Breast epithelium (tissue), 4 donors: ENCODE measurements around the gene SLC16A5. TPM values are rescaled to one million over a fixed set of nuclear protein-coding genes. Genes with fewer than 3 reads are reported as not detected.

Source experiments
- DNase-seq, 2 donors: peaks; one replicate each; pipeline ENCODE4 v3.0.0-alpha.2; 2019; ENCODE audit warnings: low spot score in 2 of 2
- H3K27ac ChIP-seq, 2 donors: fragments of 200-600 bp; sonication (generic) in 1 of 2; one replicate each; pipeline ENCODE4 v1.5.1; 2016 to 2019; ENCODE audit warnings: mild to moderate bottlenecking in 1 of 2
- H3K27me3 ChIP-seq, 2 donors: fragments of 200-600 bp; sonication (generic) in 1 of 2; one replicate each; pipeline versions ENCODE4 v1.5.1 to v1.6.0; 2017 to 2019; ENCODE audit warnings: control low read depth in 1 of 2, mild to moderate bottlenecking in 1 of 2
- H3K36me3 ChIP-seq: fragments of 200-600 bp; one replicate; pipeline ENCODE4 v1.5.1; 2019
- H3K4me1 ChIP-seq, 2 donors: fragments of 200-600 bp; sonication (generic); one replicate each; pipeline ENCODE4 v1.5.1; 2016 to 2019; ENCODE audit warnings: control low read depth in 1 of 2
- H3K4me3 ChIP-seq, 3 donors: fragments of 200-600 bp; sonication (generic); 1 replicate in 2 of 3; 2 replicates in 1 of 3; pipeline ENCODE4 v1.5.1; 2016 to 2019; ENCODE audit warnings: mild to moderate bottlenecking in 3 of 3, moderate library complexity in 2 of 3
- H3K9me3 ChIP-seq, 2 donors: fragments of 200-600 bp; sonication (generic) in 1 of 2; one replicate each; pipeline ENCODE4 v1.5.1; 2016 to 2019; ENCODE audit warnings: control low read depth in 1 of 2
- POLR2A ChIP-seq: fragments of 450-650 bp; IDR thresholded peaks from one replicate; pipeline ENCODE4 v1.6.1; 2016; ENCODE audit warnings: antibody characterized with exemption, mild to moderate bottlenecking, moderate library complexity
- POLR2AphosphoS5 ChIP-seq, 3 donors: sonication (generic); formaldehyde crosslinking; IDR thresholded peaks; one replicate each; pipeline ENCODE4 v1.6.1; 2017; ENCODE audit warnings: antibody characterized with exemption in 3 of 3
- intact Hi-C: fragments of 100-400 bp; cut with DNase I; formaldehyde crosslinking; loops from one replicate; pipeline ENCODE4 v1.15.1; 2023; ENCODE audit warnings: low total_unique reads
- total RNA-seq, 3 donors: library from RNA; depleted of rRNA; stranded (reverse); fragments of >200 nt; gene quantifications; one replicate each; pipeline ENCODE4 v1.1.0, GENCODE V29; 2016
- TF ChIP-seq, protein P1 (sequence below), 3 donors: fragments of 450-650 bp; IDR thresholded peaks; one replicate each; pipeline ENCODE4 v1.5.1; 2016 to 2017; ENCODE audit warnings: antibody characterized with exemption in 3 of 3, mild to moderate bottlenecking in 3 of 3, moderate library complexity in 3 of 3

The SLC16A5 gene
- total RNA-seq, 3 donors from 2014 or later, result 9.0 to 19.8 (median 18.4) TPM

DNA sequence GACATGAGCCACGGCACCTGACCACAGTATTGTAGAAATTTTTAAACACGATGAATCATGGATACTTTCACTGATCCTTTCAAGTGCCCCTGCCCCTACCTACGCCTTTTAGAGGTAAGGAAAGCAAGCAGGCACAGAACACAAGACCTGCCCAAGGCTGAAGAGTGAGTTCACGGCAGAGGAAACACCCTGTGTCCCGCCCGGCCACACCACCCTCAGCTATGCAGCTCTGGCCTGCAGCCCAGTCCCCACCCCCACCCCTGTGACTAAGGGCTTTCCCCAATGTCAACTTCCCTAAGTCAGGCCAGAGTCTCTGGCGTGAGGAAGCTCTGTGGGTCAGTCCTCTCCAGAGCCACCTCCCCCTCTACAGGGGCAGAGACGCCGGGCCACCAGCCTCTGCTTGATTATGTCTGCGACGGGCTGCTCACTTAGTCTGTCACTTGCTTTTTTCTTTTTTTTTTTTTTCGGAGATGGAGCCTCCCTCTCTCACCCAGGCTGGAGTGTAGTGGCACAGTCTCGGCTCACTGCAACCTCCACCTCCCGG, 8.4 kb downstream of the SLC16A5 start:
- no peaks in the 10 kb centered on the region for H3K9me3 ChIP-seq
- peak; percentile 26 to 49 (median 38) for TF ChIP-seq POLR2AphosphoS5 (IDR thresholded peaks at IDR 0.05)
- no peak for TF ChIP-seq POLR2A
- no peaks in the 10 kb centered on the region for H3K36me3 ChIP-seq
- H3K27me3 ChIP-seq, result no peaks in the 10 kb centered on the region
- H3K4me1 ChIP-seq, result peaks cover 19 to 25% of the 10 kb centered on the region in 2 donors
- peak overlapping the region; percentile 71 to 91 for H3K27ac ChIP-seq
- peak; percentile 83 to 89 for DNase-seq
- intact Hi-C loops, result no loop called here
- no peak overlapping the region for H3K4me3 ChIP-seq

DNA sequence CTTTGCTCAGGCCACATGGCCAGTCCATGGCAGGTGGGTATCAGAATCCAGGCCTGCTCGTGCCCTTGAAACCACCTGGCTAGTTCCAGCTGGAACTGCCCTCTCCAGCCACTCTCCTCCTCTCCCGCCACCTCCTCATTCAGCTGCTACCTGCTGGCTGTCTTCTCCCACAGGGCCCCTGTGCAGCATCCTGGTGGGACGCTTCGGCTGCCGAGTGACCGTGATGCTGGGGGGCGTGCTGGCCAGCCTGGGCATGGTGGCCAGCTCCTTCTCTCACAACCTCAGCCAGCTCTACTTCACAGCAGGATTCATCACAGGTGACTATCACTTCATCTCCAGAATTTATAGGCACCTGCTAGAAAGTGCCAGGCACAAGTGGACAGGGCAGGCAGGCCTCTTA, 10.1 kb downstream of the SLC16A5 start:
- Histone ChIP-seq H3K36me3 (no peaks in the 10 kb centered on the region), H3K4me1 (peaks cover 13% of the 10 kb centered on the region in 2 donors), H3K27me3 (no peaks in the 10 kb centered on the region), H3K27ac (no peak overlapping the region), H3K9me3 (no peaks in the 10 kb centered on the region), H3K4me3 (no peak overlapping the region)
- TF ChIP-seq POLR2AphosphoS5 (IDR thresholded peaks at IDR 0.05) (no peak), POLR2A (no peak)
- TF ChIP-seq, protein P1, sequence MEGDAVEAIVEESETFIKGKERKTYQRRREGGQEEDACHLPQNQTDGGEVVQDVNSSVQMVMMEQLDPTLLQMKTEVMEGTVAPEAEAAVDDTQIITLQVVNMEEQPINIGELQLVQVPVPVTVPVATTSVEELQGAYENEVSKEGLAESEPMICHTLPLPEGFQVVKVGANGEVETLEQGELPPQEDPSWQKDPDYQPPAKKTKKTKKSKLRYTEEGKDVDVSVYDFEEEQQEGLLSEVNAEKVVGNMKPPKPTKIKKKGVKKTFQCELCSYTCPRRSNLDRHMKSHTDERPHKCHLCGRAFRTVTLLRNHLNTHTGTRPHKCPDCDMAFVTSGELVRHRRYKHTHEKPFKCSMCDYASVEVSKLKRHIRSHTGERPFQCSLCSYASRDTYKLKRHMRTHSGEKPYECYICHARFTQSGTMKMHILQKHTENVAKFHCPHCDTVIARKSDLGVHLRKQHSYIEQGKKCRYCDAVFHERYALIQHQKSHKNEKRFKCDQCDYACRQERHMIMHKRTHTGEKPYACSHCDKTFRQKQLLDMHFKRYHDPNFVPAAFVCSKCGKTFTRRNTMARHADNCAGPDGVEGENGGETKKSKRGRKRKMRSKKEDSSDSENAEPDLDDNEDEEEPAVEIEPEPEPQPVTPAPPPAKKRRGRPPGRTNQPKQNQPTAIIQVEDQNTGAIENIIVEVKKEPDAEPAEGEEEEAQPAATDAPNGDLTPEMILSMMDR (IDR thresholded peaks at IDR 0.05), result no peak
- intact Hi-C loops, result no loop called here
- no peak for DNase-seq

DNA sequence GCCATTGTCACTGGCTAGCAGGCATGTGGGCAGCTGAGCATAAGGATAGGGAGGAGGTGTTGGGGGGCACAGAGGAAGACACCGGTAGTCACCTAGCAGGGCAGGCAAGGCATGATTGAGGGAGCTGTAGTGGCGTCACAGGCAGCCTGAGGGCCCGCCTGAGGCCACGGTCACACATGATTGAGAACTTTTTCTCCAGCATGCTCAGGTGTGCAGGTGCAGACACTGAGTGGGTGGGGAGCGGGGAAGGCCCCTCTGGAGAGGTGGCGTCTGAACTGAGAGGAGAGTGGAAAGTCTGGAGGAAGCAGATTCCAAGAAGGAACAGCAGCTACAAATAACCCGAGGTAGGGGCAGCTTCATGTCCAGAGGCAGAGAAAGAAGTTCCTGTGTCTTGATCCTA, 11.1 kb downstream of the SLC16A5 start:
- intact Hi-C loops, result no loop called here
- peaks cover 3 to 5% of the 10 kb centered on the region in 2 donors for H3K4me1 ChIP-seq
- no peaks in the 10 kb centered on the region for H3K36me3 ChIP-seq
- H3K27me3 ChIP-seq, result no peaks in the 10 kb centered on the region
- H3K27ac ChIP-seq, result no peak overlapping the region
- no peaks in the 10 kb centered on the region for H3K9me3 ChIP-seq
- TF ChIP-seq POLR2A, result no peak
- TF ChIP-seq, protein P1 (IDR thresholded peaks at IDR 0.05), result no peak
- TF ChIP-seq POLR2AphosphoS5 (IDR thresholded peaks at IDR 0.05), result no peak
- H3K4me3 ChIP-seq, result no peak overlapping the region
- no peak for DNase-seq

DNA sequence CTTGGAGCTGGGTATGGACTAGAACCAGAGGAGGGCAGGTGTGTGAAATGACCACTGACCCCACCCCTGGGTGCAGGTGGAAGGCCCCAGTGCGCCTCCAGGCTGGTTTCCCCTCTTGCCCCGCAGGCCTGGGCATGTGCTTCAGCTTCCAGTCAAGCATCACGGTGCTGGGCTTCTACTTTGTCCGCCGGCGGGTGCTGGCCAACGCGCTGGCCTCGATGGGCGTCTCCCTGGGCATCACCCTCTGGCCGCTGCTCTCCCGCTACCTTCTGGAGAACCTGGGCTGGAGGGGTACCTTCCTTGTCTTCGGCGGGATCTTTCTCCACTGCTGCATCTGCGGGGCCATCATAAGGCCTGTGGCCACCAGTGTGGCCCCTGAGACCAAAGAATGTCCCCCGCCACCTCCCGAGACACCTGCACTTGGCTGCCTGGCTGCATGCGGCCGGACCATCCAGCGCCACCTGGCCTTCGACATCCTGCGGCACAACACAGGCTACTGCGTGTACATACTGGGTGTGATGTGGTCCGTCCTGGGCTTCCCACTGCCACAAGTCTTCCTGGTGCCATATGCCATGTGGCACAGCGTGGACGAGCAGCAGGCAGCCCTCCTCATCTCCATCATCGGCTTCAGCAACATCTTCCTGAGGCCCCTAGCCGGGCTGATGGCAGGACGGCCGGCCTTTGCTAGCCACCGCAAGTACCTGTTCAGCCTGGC, 12.3 kb downstream of the SLC16A5 start:
- intact Hi-C loops, result no loop called here
- Histone ChIP-seq H3K4me1 (no peaks in the 10 kb centered on the region), H3K36me3 (no peaks in the 10 kb centered on the region), H3K9me3 (no peaks in the 10 kb centered on the region), H3K4me3 (no peak overlapping the region), H3K27me3 (no peaks in the 10 kb centered on the region), H3K27ac (no peak overlapping the region)
- DNase-seq, result no peak
- TF ChIP-seq POLR2A (no peak), POLR2AphosphoS5 (IDR thresholded peaks at IDR 0.05) (no peak)
- TF ChIP-seq, protein P1 (IDR thresholded peaks at IDR 0.05), result no peak

DNA sequence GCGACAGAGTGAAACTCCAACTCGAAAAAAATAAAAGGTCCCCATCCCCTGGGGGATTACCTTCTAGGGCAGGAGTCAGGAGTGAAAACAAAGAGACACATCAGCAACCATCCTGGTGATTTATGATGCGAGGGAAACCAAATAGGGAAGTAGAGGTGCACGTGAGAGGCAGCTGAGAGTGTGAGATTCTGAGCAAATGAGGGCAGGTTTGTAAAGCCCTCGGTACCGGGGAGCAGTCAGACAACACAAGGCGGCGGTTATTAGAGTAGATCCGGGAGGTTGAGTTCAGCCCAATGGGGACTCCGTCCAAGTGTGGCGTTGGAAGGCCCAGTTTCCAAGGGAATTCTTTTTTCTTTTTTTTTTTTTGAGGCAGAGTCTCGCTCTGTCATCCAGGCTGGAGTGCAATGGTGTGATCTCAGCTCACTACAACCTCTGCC, 14.6 kb downstream of the SLC16A5 start:
- intact Hi-C loops, result no loop called here
- H3K36me3 ChIP-seq, result no peaks in the 10 kb centered on the region

More for the DNA sequence above, 14.6 kb downstream of the SLC16A5 start:
- H3K4me1 ChIP-seq, result no peaks in the 10 kb centered on the region
- no peak for DNase-seq
- no peaks in the 10 kb centered on the region for H3K27me3 ChIP-seq
- TF ChIP-seq POLR2AphosphoS5 (IDR thresholded peaks at IDR 0.05) (no peak), POLR2A (no peak)
- TF ChIP-seq, protein P1 (IDR thresholded peaks at IDR 0.05), result no peak
- H3K9me3 ChIP-seq, result no peaks in the 10 kb centered on the region
- no peak overlapping the region for H3K27ac ChIP-seq
- H3K4me3 ChIP-seq, result no peak overlapping the region
